ENCODE measurements around the gene CELF2.

The CELF2 gene

GRCh38 chr10:11224321-11224720, 206.6 kb downstream of the CELF2 start:
- DNase-seq (ENCODE audit: low spot score): no peak

- no peak for DNase-seq (ENCODE audit: low spot score)
Measured at GRCh38 chr10:11224792-11225416, 207.2 kb downstream of the CELF2 start.

- DNase-seq (ENCODE audit: low spot score): no peak
Measured at GRCh38 chr10:11225935-11226334, 208.3 kb downstream of the CELF2 start.

GRCh38 chr10:11227103-11227502, 209.4 kb downstream of the CELF2 start:
- no peak for DNase-seq (ENCODE audit: low spot score)

- DNase-seq (ENCODE audit: low spot score): no peak
Measured at GRCh38 chr10:11229893-11230292, 212.2 kb downstream of the CELF2 start.

- DNase-seq (ENCODE audit: low spot score): no peak
Measured at GRCh38 chr10:11230498-11231167, 213.0 kb downstream of the CELF2 start.

GRCh38 chr10:11231285-11231684, 213.6 kb downstream of the CELF2 start:
- DNase-seq (ENCODE audit: low spot score): no peak

GRCh38 chr10:11232222-11232961, 214.7 kb downstream of the CELF2 start:
- no peak for DNase-seq (ENCODE audit: low spot score)

GRCh38 chr10:11234857-11235531, 217.3 kb downstream of the CELF2 start:
- no peak for DNase-seq (ENCODE audit: low spot score)

- no peak for DNase-seq (ENCODE audit: low spot score)
Measured at GRCh38 chr10:11235771-11236170, 218.1 kb downstream of the CELF2 start.

GRCh38 chr10:11236234-11236633, 218.6 kb downstream of the CELF2 start:
- no peak for DNase-seq (ENCODE audit: low spot score)

GRCh38 chr10:11237571-11237970, 219.9 kb downstream of the CELF2 start:
- DNase-seq (ENCODE audit: low spot score): no peak

GRCh38 chr10:11238893-11239292, 221.2 kb downstream of the CELF2 start:
- DNase-seq (ENCODE audit: low spot score): no peak

GRCh38 chr10:11240641-11241040, 223.0 kb downstream of the CELF2 start:
- no peak for DNase-seq (ENCODE audit: low spot score)

GRCh38 chr10:11242443-11243387, 225.0 kb downstream of the CELF2 start:
- DNase-seq (ENCODE audit: low spot score): peak; percentile 49

- DNase-seq (ENCODE audit: low spot score): no peak
Measured at GRCh38 chr10:11243425-11244222, 226.0 kb downstream of the CELF2 start.

- no peak for DNase-seq (ENCODE audit: low spot score)
Measured at GRCh38 chr10:11245095-11245479, 227.4 kb downstream of the CELF2 start.

- DNase-seq (ENCODE audit: low spot score): no peak
Measured at GRCh38 chr10:11245510-11245909, 227.8 kb downstream of the CELF2 start.

- no peak for DNase-seq (ENCODE audit: low spot score)
Measured at GRCh38 chr10:11245981-11246590, 228.4 kb downstream of the CELF2 start.

- no peak for DNase-seq (ENCODE audit: low spot score)
Measured at GRCh38 chr10:11246752-11247467, 229.2 kb downstream of the CELF2 start.

All from globus pallidus (tissue), 1 donor.